GM12878 (cell line): ENCODE data around the gene WNK2. TPM values are rescaled to one million over a fixed set of nuclear protein-coding genes. Genes with fewer than 3 reads are reported as not detected.

Experiments used
- ATAC-seq: fragments of 200-7000 bp; cut with Tn5 transposase; 3 replicates; pipeline ENCODE4 v1.9.1; 2020; ENCODE audit warnings: mild to moderate bottlenecking, moderate library complexity
- BruUV-seq: library from RNA; stranded (reverse); fragments of 400-500 nt; replicated peaks from 2 replicates; lab custom pipeline; 2021; lab: Mats Ljungman, UMichigan
- CTCF ChIA-PET: fragments of 300-600 bp; sonication (Branson Sonifier 250); formaldehyde crosslinking; extraction: SDS; loops from one replicate; lab custom pipeline; 2021; ENCODE audit warnings: inconsistent platforms; lab: Yijun Ruan, JAX
- POLR2A ChIA-PET: fragments of 350-600 bp; formaldehyde crosslinking; extraction: SDS; loops from one replicate; lab custom pipeline; 2021; ENCODE audit warnings: inconsistent platforms; lab: Charles Lee
- RAD21 ChIA-PET: fragments of 300-600 bp; sonication (Branson Sonifier 250); formaldehyde crosslinking; loops from one replicate; lab custom pipeline; 2023; ENCODE audit warnings: antibody characterized with exemption; ENCODE audit not compliant: unreplicated experiment; lab: Charles Lee
- SMC1A ChIA-PET: fragments of 300-600 bp; sonication (Branson Sonifier 250); formaldehyde crosslinking; loops from one replicate; lab custom pipeline; 2023; ENCODE audit not compliant: unreplicated experiment, uncharacterized antibody; lab: Charles Lee
- DNase-seq: peaks from one replicate; pipeline ENCODE4 v3.0.0-alpha.2; 2011; ENCODE audit warnings: low read depth, low spot score
- FAIRE-seq: peaks from 3 replicates; lab custom pipeline; 2011; peaks lifted over from hg19 to GRCh38; lab: Jason Lieb, UNC
- H2AFZ ChIP-seq: 2 replicates; pipeline ENCODE4 v1.6.0; 2011; ENCODE audit warnings: low read depth, low read length, control low read depth; ENCODE audit not compliant: control insufficient read depth
- H3K27ac ChIP-seq: 2 replicates; pipeline ENCODE4 v1.5.1; 2011; ENCODE audit warnings: control low read depth; ENCODE audit not compliant: control insufficient read depth, insufficient read depth
- H3K27me3 ChIP-seq, 2 experiments: replicated peaks in 1 of 2; 2 replicates each; pipeline versions ENCODE4 v1.6.0 to v1.6.1; 2011; ENCODE audit warnings: low read length in 1 of 2; ENCODE audit not compliant: control insufficient read depth in 2 of 2, insufficient read depth in 2 of 2
- H3K36me3 ChIP-seq, 2 experiments: 2 replicates each; pipeline ENCODE4 v1.5.1; 2011; ENCODE audit warnings: low read length in 1 of 2; ENCODE audit not compliant: control insufficient read depth in 2 of 2, insufficient read depth in 2 of 2
- H3K4me1 ChIP-seq: 2 replicates; pipeline ENCODE4 v1.6.1; 2011; ENCODE audit warnings: mild to moderate bottlenecking, low read length, moderate library complexity, mixed read lengths; ENCODE audit not compliant: control insufficient read depth, insufficient read depth
- H3K4me2 ChIP-seq: 2 replicates; pipeline ENCODE4 v1.6.0; 2011; ENCODE audit warnings: control low read depth; ENCODE audit not compliant: control insufficient read depth, insufficient read depth
- H3K4me3 ChIP-seq: fragments of 200-600 bp; sonication (generic); 2 replicates; pipeline ENCODE4 v1.5.1; 2016
- H3K79me2 ChIP-seq: 2 replicates; pipeline ENCODE4 v1.6.0; 2011; ENCODE audit warnings: low read length; ENCODE audit not compliant: control insufficient read depth, insufficient read depth
- H3K9ac ChIP-seq: 2 replicates; pipeline ENCODE4 v1.8.0; 2011; ENCODE audit warnings: low read length, control low read depth, mixed read lengths; ENCODE audit not compliant: control insufficient read depth, insufficient read depth
- H3K9me3 ChIP-seq: replicated peaks from 3 replicates; pipeline ENCODE4 v1.5.1; 2011; ENCODE audit warnings: mild to moderate bottlenecking, low read length; ENCODE audit not compliant: control insufficient read depth, insufficient read depth
- H4K20me1 ChIP-seq: 2 replicates; pipeline ENCODE4 v1.6.0; 2011; ENCODE audit not compliant: control insufficient read depth, insufficient read depth
- BCL3 ChIP-seq: IDR thresholded peaks from 2 replicates; pipeline ENCODE4 v1.6.1; 2011; ENCODE audit warnings: borderline replicate concordance, low read depth, mild to moderate bottlenecking, moderate library complexity, low read length; ENCODE audit not compliant: insufficient read depth, poor library complexity, severe bottlenecking
- BRCA1 ChIP-seq: IDR thresholded peaks from 2 replicates; pipeline ENCODE4 v1.6.1; 2011; ENCODE audit warnings: low read depth, low read length, improper control_type of control experiment
- CTCF ChIP-seq, 3 experiments: IDR thresholded peaks in 2 of 3; conservative IDR thresholded peaks in 1 of 3; 2 replicates each; pipeline ENCODE4 v1.5.1; 2011; ENCODE audit warnings: low read depth in 3 of 3, low read length in 3 of 3, mild to moderate bottlenecking in 3 of 3, control low read depth in 2 of 3, moderate library complexity in 2 of 3, inconsistent platforms in 1 of 3, mixed read lengths in 1 of 3; ENCODE audit not compliant: control insufficient read depth in 2 of 3, insufficient read depth in 1 of 3; ENCODE audit errors: extremely low read depth in 1 of 3
- EGR1 ChIP-seq, 2 experiments: IDR thresholded peaks; 1 replicate in 1 of 2; 2 replicates in 1 of 2; pipeline ENCODE4 v1.6.1; 2011 to 2012; ENCODE audit warnings: low read depth in 2 of 2, low read length in 2 of 2, borderline replicate concordance in 1 of 2, mild to moderate bottlenecking in 1 of 2, moderate library complexity in 1 of 2
- FOXK2 ChIP-seq: fragments of 450-650 bp; IDR thresholded peaks from 2 replicates; pipeline ENCODE4 v1.6.1; 2017; ENCODE audit warnings: mild to moderate bottlenecking, moderate library complexity
- GABPA ChIP-seq: IDR thresholded peaks from 2 replicates; pipeline ENCODE4 v1.6.1; 2014; ENCODE audit warnings: antibody characterized with exemption, low read depth, mild to moderate bottlenecking, inconsistent platforms
- KAT2A ChIP-seq: conservative IDR thresholded peaks from 2 replicates; pipeline ENCODE4 v1.6.1; 2011; ENCODE audit warnings: low read depth, low read length; ENCODE audit not compliant: control insufficient read depth
- KDM1A ChIP-seq: fragments of 200-600 bp; sonication (generic); IDR thresholded peaks from 2 replicates; pipeline ENCODE4 v1.6.1; 2016; ENCODE audit warnings: borderline replicate concordance
- MTA3 ChIP-seq: IDR thresholded peaks from 2 replicates; pipeline ENCODE4 v1.6.1; 2012; ENCODE audit warnings: low read length, inconsistent platforms, borderline replicate concordance
- NFIC ChIP-seq: IDR thresholded peaks from 2 replicates; pipeline ENCODE4 v1.6.1; 2012; ENCODE audit warnings: low read depth, mild to moderate bottlenecking, inconsistent platforms, low read length, moderate library complexity
- NFYB ChIP-seq: IDR thresholded peaks from 2 replicates; pipeline ENCODE4 v1.6.1; 2011; ENCODE audit warnings: low read depth, mild to moderate bottlenecking, low read length, improper control_type of control experiment, moderate library complexity; ENCODE audit not compliant: insufficient read depth
- RB1 ChIP-seq: fragments of 450-650 bp; formaldehyde crosslinking; IDR thresholded peaks from 2 replicates; pipeline ENCODE4 v1.6.1; 2017; ENCODE audit warnings: mild to moderate bottlenecking, borderline replicate concordance
- SPI1 ChIP-seq: IDR thresholded peaks from 2 replicates; pipeline ENCODE4 v1.6.1; 2011; ENCODE audit warnings: low read depth, mild to moderate bottlenecking, low read length, moderate library complexity, borderline replicate concordance; ENCODE audit not compliant: insufficient read depth
- STAT3 ChIP-seq: IDR thresholded peaks from 2 replicates; pipeline ENCODE4 v1.6.1; 2011; ENCODE audit warnings: low read depth, low read length, improper control_type of control experiment
- TBL1XR1 ChIP-seq: IDR thresholded peaks from 2 replicates; pipeline ENCODE4 v1.6.1; 2012; ENCODE audit warnings: low read depth, low read length, improper control_type of control experiment
- ZNF274 ChIP-seq: IDR thresholded peaks from one replicate; pipeline ENCODE4 v1.8.0; 2011; ENCODE audit not compliant: insufficient read length, insufficient read depth
- WGBS: methylation state at CpG from one replicate; pipeline ENCODE4 v1.1.6; 2016; ENCODE audit warnings: low lambda C conversion rate; ENCODE audit not compliant: insufficient replicate concordance, insufficient coverage; ENCODE audit errors: missing lambda C conversion rate; 5-methylcytosine and 5-hydroxymethylcytosine counted together
- in situ Hi-C: fragments of 300-500 bp; cut with MboI; formaldehyde crosslinking; loops from 9 replicates; pipeline ENCODE4 v1.14.3; 2018; ENCODE audit warnings: mixed read lengths
- intact Hi-C: fragments of 100-400 bp; cut with micrococcal nuclease; formaldehyde crosslinking; loops from one replicate; pipeline ENCODE4 v1.14.2; 2022; ENCODE audit not compliant: unreplicated experiment
- polyA plus RNA-seq, 11 experiments: library from polyadenylated mRNA; depleted of rRNA in 4 of 11; unstranded in 6 of 11; stranded (reverse) in 5 of 11; fragments of >200 nt; fragmentation: Nextera tagmentation in 4 of 11; fragmentation: Illumina TruSeq in 1 of 11; extraction: Ambion mirVana in 4 of 11; extraction: Trizol in 1 of 11; gene quantifications; 1 replicate in 1 of 11; 2 replicates in 10 of 11; pipeline versions ENCODE4 v1.2.1 to v1.2.3, GENCODE V29; 2011 to 2016; ENCODE audit warnings: inconsistent platforms in 2 of 11, missing spikeins in 2 of 11, low read depth in 1 of 11
- total RNA-seq, 4 experiments: library from RNA; depleted of rRNA in 3 of 4; stranded (reverse); fragments of >200 nt in 3 of 4; fragmentation: Illumina TruSeq in 1 of 4; extraction: Trizol in 1 of 4; gene quantifications; 2 replicates each; pipeline versions ENCODE4 v1.2.1 to v1.2.3, GENCODE V29; 2013 to 2021
- TF ChIP-seq, protein P1 (sequence below): IDR thresholded peaks from 2 replicates; pipeline ENCODE4 v1.6.1; 2011; ENCODE audit warnings: low read depth, low read length, improper control_type of control experiment, borderline replicate concordance

Gene WNK2
- total and polyA plus RNA-seq, 10 of the 15 experiments (the other 5 are each of a cell fraction or from before 2014, with no cell fraction given) = 0.15 TPM; not detected in 9

DNA sequence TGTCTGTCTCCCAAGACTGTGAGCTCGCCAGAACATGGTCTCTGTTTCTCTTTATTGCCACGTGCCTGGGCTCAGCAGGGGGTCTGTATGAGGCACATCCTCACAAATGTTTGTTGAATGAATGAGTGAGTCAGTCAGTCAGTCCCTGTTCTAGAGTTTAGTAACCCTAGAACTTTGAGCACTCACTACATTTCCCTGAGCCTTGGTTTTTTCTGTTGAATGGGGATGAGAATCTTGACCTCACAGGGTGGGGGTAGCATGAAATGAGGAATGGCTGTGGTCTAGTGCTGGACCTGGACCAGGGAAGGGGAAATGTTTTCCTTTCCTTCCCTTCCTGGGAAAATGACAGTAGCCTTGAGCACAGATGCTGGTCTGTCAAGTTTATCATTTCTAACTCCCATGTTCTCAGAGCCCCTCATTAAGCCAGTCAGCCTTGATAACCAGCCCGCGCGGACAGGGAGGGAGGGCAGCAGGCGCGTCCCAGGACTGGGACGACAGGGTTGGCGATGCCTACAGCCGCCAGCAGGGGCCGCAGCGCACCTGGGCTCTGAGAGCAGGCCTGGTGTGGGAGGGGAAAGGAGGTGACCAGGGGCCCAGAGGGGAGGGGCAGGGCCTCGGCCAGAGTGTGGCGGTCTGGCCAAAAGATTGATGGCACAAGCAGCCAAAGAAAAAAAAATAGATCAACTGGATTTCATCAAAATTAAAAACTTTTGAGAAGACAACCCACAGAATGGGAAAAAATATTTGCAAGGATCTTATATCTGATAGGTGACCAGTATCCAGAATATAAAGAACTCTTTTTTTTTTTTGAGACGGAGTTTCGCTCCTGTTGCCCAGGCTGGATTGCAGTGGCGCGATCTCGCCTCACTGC is 24.1 kb upstream of the WNK2 start:
- FAIRE-seq (peak; percentile 27), ATAC-seq (peak; percentile 98), DNase-seq (no peak)
- no peak overlapping the region for H3K4me3 ChIP-seq
- 7% methylated on average over 19 of the region's 19 CpGs for WGBS
- peaks cover 5% of the 10 kb centered on the region for H3K4me1 ChIP-seq
- intact Hi-C loops = loop anchor here (1.0 to 2.0 kb wide), 3 partner anchors 142 to 803 kb away; no protein-coding TSS in a partner anchor
- H2AFZ ChIP-seq = no peak overlapping the region
- BruUV-seq = no TSS peak
- ChIA-PET RAD21 (interaction anchor here (0.8 kb wide), 1 partner anchor 143 kb away, joined by 4 read pairs; no protein-coding TSS in a partner anchor), CTCF (interaction anchor here (0.8 to 1.6 kb wide), 6 partner anchors 30 to 406 kb away, joined by 3 to 5 read pairs (median 4); no protein-coding TSS in a partner anchor), SMC1A (interaction anchor here (0.7 kb wide), 1 partner anchor 51 kb away, joined by 3 read pairs; no protein-coding TSS in a partner anchor), POLR2A (no interaction called here)
- no peaks in the 10 kb centered on the region; the same call in 1 of the 3 replicates for H3K9me3 ChIP-seq
- H3K9ac ChIP-seq = no peak overlapping the region
- in situ Hi-C loops = loop anchor here (5.0 to 10.0 kb wide), 2 partner anchors 142 to 805 kb away; no protein-coding TSS in a partner anchor
- no peaks in the 10 kb centered on the region; a peak in 1 of 4 replicates for H3K27me3 ChIP-seq
- H3K79me2 ChIP-seq = no peaks in the 10 kb centered on the region
- H3K27ac ChIP-seq = no peak overlapping the region
- no peak overlapping the region for H3K4me2 ChIP-seq
- H3K36me3 ChIP-seq = no peaks in the 10 kb centered on the region
- H4K20me1 ChIP-seq = no peaks in the 10 kb centered on the region
- TF ChIP-seq TBL1XR1 = no peak
- TF ChIP-seq FOXK2 = no peak
- peak in 1 of 2 experiments; percentile 13; a peak in 1 of 3 replicates for TF ChIP-seq EGR1 (IDR thresholded peaks at IDR 0.05; ENCODE audit: borderline replicate concordance in 1 of 2, low read depth in 2 of 2, low read length in 2 of 2)
- no peak for TF ChIP-seq NFIC
- no peak for TF ChIP-seq GABPA
- TF ChIP-seq NFYB = no peak
- no peak for TF ChIP-seq KDM1A
- TF ChIP-seq BRCA1 = no peak
- no peak for TF ChIP-seq KAT2A
- no peak for TF ChIP-seq STAT3
- peak; percentile 98 to 100 (median 98); a peak in 5 of 6 replicates for TF ChIP-seq CTCF (IDR thresholded peaks at IDR 0.05 in 2 of 3, conservative IDR thresholded peaks at IDR 0.05 in 1 of 3; ENCODE audit: control insufficient read depth in 2 of 3, extremely low read depth in 1 of 3, insufficient read depth in 1 of 3, low read depth in 3 of 3, low read length in 3 of 3)
- peak; percentile 38; the same call in 1 of the 2 replicates for TF ChIP-seq RB1
- no peak for TF ChIP-seq MTA3
- no peak for TF ChIP-seq SPI1
- TF ChIP-seq, protein P1, sequence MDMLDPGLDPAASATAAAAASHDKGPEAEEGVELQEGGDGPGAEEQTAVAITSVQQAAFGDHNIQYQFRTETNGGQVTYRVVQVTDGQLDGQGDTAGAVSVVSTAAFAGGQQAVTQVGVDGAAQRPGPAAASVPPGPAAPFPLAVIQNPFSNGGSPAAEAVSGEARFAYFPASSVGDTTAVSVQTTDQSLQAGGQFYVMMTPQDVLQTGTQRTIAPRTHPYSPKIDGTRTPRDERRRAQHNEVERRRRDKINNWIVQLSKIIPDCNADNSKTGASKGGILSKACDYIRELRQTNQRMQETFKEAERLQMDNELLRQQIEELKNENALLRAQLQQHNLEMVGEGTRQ = no peak
- TF ChIP-seq ZNF274 = no peak
- TF ChIP-seq BCL3 = no peak
